Cardiac septum (tissue), 1 donor: ENCODE measurements around the gene TEX51. TPM values are rescaled to one million over a fixed set of nuclear protein-coding genes. Genes with fewer than 3 reads are reported as not detected.

Experiments
- DNase-seq: peaks from one replicate; pipeline ENCODE4 v3.0.0-alpha.2; 2020; ENCODE audit warnings: low spot score
- intact Hi-C: fragments of 100-400 bp; cut with DNase I; formaldehyde crosslinking; loops from one replicate; pipeline ENCODE4 v1.14.0; 2022
- long read RNA-seq: library from polyadenylated mRNA; unstranded; transcript quantifications from one replicate; pipeline ENCODE4 v2.0.0, GENCODE V29; 2021
- total RNA-seq: library from RNA; stranded (reverse); fragmentation: NEBNext Ultra II Directional; extraction: Animal tissue kit (Norgen Biotek cat#: 25700); gene quantifications from one replicate; pipeline ENCODE4 v1.2.1, GENCODE V29; 2021
- donor health status: DM: no; HTN: no; CAD: no.

Gene TEX51
- total RNA-seq, result not detected
- long read RNA-seq, result 0 reads

GRCh38 chr2:126898636-126899035, at the start of gene TEX51:
Gene TEX51, plus strand, starts transcription at chr2:126898890. Its CDS starts 29 bp downstream, at chr2:126898919.
- intact Hi-C loops, result no loop called here

GRCh38 chr2:126849054-126849453, 49.6 kb upstream of the TEX51 start:
- DNase-seq, result no peak

More at GRCh38 chr2:126898636-126899035, at the start of gene TEX51:
- DNase-seq, result peak; percentile 31

GRCh38 chr2:126849486-126849885, 49.2 kb upstream of the TEX51 start:
- no peak for DNase-seq
- intact Hi-C loops, result no loop called here

More at GRCh38 chr2:126849054-126849453, 49.6 kb upstream of the TEX51 start:
- intact Hi-C loops, result no loop called here

GRCh38 chr2:126849991-126850535, 48.6 kb upstream of the TEX51 start:
- intact Hi-C loops, result no loop called here
- no peak for DNase-seq

GRCh38 chr2:126850940-126851339, 47.8 kb upstream of the TEX51 start:
- no peak for DNase-seq
- intact Hi-C loops, result no loop called here

- intact Hi-C loops, result no loop called here
- no peak for DNase-seq
Observed at GRCh38 chr2:126851756-126852155, 46.9 kb upstream of the TEX51 start.

- intact Hi-C loops, result no loop called here
- DNase-seq, result no peak
Observed at GRCh38 chr2:126852361-126852760, 46.3 kb upstream of the TEX51 start.

- no peak for DNase-seq
- intact Hi-C loops, result no loop called here
Observed at GRCh38 chr2:126855606-126856005, 43.1 kb upstream of the TEX51 start.

- intact Hi-C loops, result no loop called here
Observed at GRCh38 chr2:126856403-126856802, 42.3 kb upstream of the TEX51 start.

GRCh38 chr2:126857502-126857901, 41.2 kb upstream of the TEX51 start:
- DNase-seq, result no peak
- intact Hi-C loops, result no loop called here

More at GRCh38 chr2:126856403-126856802, 42.3 kb upstream of the TEX51 start:
- no peak for DNase-seq

GRCh38 chr2:126858013-126858412, 40.7 kb upstream of the TEX51 start:
- DNase-seq, result no peak
- intact Hi-C loops, result no loop called here

GRCh38 chr2:126858436-126858835, 40.3 kb upstream of the TEX51 start:
- intact Hi-C loops, result no loop called here
- peak; percentile 9 for DNase-seq

GRCh38 chr2:126858991-126859390, 39.7 kb upstream of the TEX51 start:
- intact Hi-C loops, result no loop called here
- DNase-seq, result peak; percentile 68

GRCh38 chr2:126859631-126860030, 39.1 kb upstream of the TEX51 start:
- intact Hi-C loops, result no loop called here
- peak; percentile 17 for DNase-seq

GRCh38 chr2:126860385-126860784, 38.3 kb upstream of the TEX51 start:
- peak; percentile 38 for DNase-seq
- intact Hi-C loops, result no loop called here

- peak; percentile 12 for DNase-seq
- intact Hi-C loops, result no loop called here
Observed at GRCh38 chr2:126862730-126863129, 36.0 kb upstream of the TEX51 start.

GRCh38 chr2:126863336-126864015, 35.2 kb upstream of the TEX51 start:
- intact Hi-C loops, result no loop called here
- DNase-seq, result peak; percentile 24

GRCh38 chr2:126864861-126865260, 33.8 kb upstream of the TEX51 start:
- intact Hi-C loops, result no loop called here
- no peak for DNase-seq

GRCh38 chr2:126866451-126866850, 32.2 kb upstream of the TEX51 start:
- intact Hi-C loops, result no loop called here

GRCh38 chr2:126874961-126875360, 23.7 kb upstream of the TEX51 start:
- intact Hi-C loops, result no loop called here
- DNase-seq, result peak; percentile 12

More at GRCh38 chr2:126866451-126866850, 32.2 kb upstream of the TEX51 start:
- DNase-seq, result peak; percentile 47

- intact Hi-C loops, result no loop called here
- DNase-seq, result peak; percentile 9
Observed at GRCh38 chr2:126876631-126877030, 22.1 kb upstream of the TEX51 start.
